ENCODE measurements around the gene ZNF148.
A peak's percentile ranks its signal among the peaks of the same experiment; 100 is the strongest.

The ZNF148 gene

GRCh38 chr3:125214738-125215137, 160.4 kb downstream of the ZNF148 start:
- no peak for DNase-seq

GRCh38 chr3:125213946-125214542, 161.1 kb downstream of the ZNF148 start:
- DNase-seq: no peak

GRCh38 chr3:125213364-125213755, 161.8 kb downstream of the ZNF148 start:
- DNase-seq: no peak

GRCh38 chr3:125212509-125213363, 162.4 kb downstream of the ZNF148 start, which contains the start of gene SLC12A8:
TSS of gene SLC12A8 (minus strand) at chr3:125212748. CDS start at chr3:125211349, 1,399 bp downstream.
- DNase-seq: no peak

- no peak for DNase-seq
Observed at GRCh38 chr3:125212091-125212508, 163.0 kb downstream of the ZNF148 start.

- no peak for DNase-seq
Observed at GRCh38 chr3:125211523-125212090, 163.5 kb downstream of the ZNF148 start.

- DNase-seq: no peak
Observed at GRCh38 chr3:125207949-125208568, 167.1 kb downstream of the ZNF148 start.

- DNase-seq: no peak
Observed at GRCh38 chr3:125207507-125207906, 167.6 kb downstream of the ZNF148 start.

- DNase-seq: no peak
Observed at GRCh38 chr3:125206934-125207333, 168.2 kb downstream of the ZNF148 start.

GRCh38 chr3:125203731-125204130, 171.4 kb downstream of the ZNF148 start:
- DNase-seq: no peak

- no peak for DNase-seq
Observed at GRCh38 chr3:125202197-125202596, 172.9 kb downstream of the ZNF148 start.

- DNase-seq: no peak
Observed at GRCh38 chr3:125200731-125201139, 174.4 kb downstream of the ZNF148 start.

GRCh38 chr3:125194849-125195601, 180.1 kb downstream of the ZNF148 start:
- DNase-seq: peak in 1 of 2 experiments; percentile 40

GRCh38 chr3:125194061-125194848, 180.9 kb downstream of the ZNF148 start:
- no peak for DNase-seq

GRCh38 chr3:125192190-125193035, 182.7 kb downstream of the ZNF148 start:
- DNase-seq: peak in 1 of 2 experiments; percentile 36

- DNase-seq: no peak
Observed at GRCh38 chr3:125191730-125192129, 183.4 kb downstream of the ZNF148 start.

GRCh38 chr3:125191256-125191655, 183.9 kb downstream of the ZNF148 start:
- DNase-seq: no peak

- DNase-seq: no peak
Observed at GRCh38 chr3:125190786-125191185, 184.3 kb downstream of the ZNF148 start.

- DNase-seq: no peak
Observed at GRCh38 chr3:125189378-125190165, 185.6 kb downstream of the ZNF148 start.

- DNase-seq: no peak
Observed at GRCh38 chr3:125188955-125189354, 186.2 kb downstream of the ZNF148 start.
